ENCODE data around the gene NPRL2.
A peak's percentile ranks its signal among the peaks of the same experiment; 100 is the strongest.

The NPRL2 gene

GRCh38 chr3:50327943-50328691 lies 22.5 kb downstream of the NPRL2 start, which contains the start of gene TUSC2:
TUSC2 (minus strand) TSS chr3:50328223; CDS start chr3:50328099, 124 bp downstream.
- no peak for TF ChIP-seq CTCF (IDR thresholded peaks at IDR 0.05; ENCODE audit: insufficient read depth, low read depth, low read length, missing control alignments)
- peak within 1 kb of the TSS; percentile 92 for H3K4me3 ChIP-seq (ENCODE audit: low read depth, low read length)
- peak; percentile 98 for DNase-seq (ENCODE audit: low read depth)

DNA sequence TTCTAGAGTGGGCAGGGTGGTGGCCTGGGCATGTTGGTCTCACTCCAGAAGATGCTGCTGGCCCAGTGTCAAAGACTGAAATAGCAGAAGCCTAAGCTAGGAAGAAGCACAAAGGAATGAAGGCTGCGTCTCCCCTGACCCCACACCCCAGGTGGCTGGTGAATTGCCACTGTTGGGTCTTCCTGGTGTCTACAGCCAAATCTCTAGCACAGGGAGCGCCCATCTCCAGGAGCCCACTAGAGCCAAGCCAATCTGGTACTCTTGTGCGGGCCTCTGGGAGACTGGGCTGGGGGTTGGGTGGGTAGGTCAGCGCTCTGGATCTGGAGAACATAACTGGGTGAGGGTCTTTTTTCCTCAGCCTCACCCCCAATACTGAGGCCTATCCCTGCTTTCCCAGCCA lies 23.4 kb downstream of the NPRL2 start:
- H3K4me3 ChIP-seq (ENCODE audit: low read depth, low read length) = peak overlapping the region; percentile 92
- no peak for DNase-seq (ENCODE audit: low read depth)
- TF ChIP-seq CTCF (IDR thresholded peaks at IDR 0.05; ENCODE audit: insufficient read depth, low read depth, low read length, missing control alignments) = no peak

DNA sequence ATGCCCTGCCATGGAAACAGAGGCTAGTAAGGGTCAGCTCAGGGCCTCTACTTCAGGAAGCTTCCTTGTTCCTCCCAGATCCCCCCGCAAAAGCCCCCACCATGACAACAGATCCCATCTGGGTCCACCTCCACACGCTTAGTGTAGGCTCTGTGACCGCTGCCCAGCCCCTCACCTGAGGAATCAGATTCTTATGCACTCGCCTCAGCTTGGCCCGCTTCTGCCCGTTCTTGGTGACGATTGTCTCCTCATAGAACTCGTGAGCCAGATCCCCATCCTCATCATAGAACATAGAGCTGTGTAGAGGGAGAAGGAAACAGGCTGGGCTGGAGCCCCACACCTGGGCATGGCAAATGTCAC lies 24.4 kb downstream of the NPRL2 start:
- TF ChIP-seq CTCF (IDR thresholded peaks at IDR 0.05; ENCODE audit: insufficient read depth, low read depth, low read length, missing control alignments) = no peak
- DNase-seq (ENCODE audit: low read depth) = no peak
- H3K4me3 ChIP-seq (ENCODE audit: low read depth, low read length) = no peak overlapping the region

- DNase-seq (ENCODE audit: low read depth) = no peak
- no peak for TF ChIP-seq CTCF (IDR thresholded peaks at IDR 0.05; ENCODE audit: insufficient read depth, low read depth, low read length, missing control alignments)
Measured at GRCh38 chr3:50325497-50326181, 24.9 kb downstream of the NPRL2 start.

GRCh38 chr3:50325113-50325480 lies 25.5 kb downstream of the NPRL2 start:
- TF ChIP-seq CTCF (IDR thresholded peaks at IDR 0.05; ENCODE audit: insufficient read depth, low read depth, low read length, missing control alignments) = no peak
- no peak for DNase-seq (ENCODE audit: low read depth)
- H3K4me3 ChIP-seq (ENCODE audit: low read depth, low read length) = no peak overlapping the region

More at GRCh38 chr3:50325497-50326181, 24.9 kb downstream of the NPRL2 start:
- no peak overlapping the region for H3K4me3 ChIP-seq (ENCODE audit: low read depth, low read length)

GRCh38 chr3:50324351-50325112 lies 26.0 kb downstream of the NPRL2 start:
- peak; percentile 81 for TF ChIP-seq CTCF (IDR thresholded peaks at IDR 0.05; ENCODE audit: insufficient read depth, low read depth, low read length, missing control alignments)
- DNase-seq (ENCODE audit: low read depth) = peak; percentile 72

More at GRCh38 chr3:50324351-50325112, 26.0 kb downstream of the NPRL2 start:
- H3K4me3 ChIP-seq (ENCODE audit: low read depth, low read length) = no peak overlapping the region
